Measurements from ENCODE around the gene KIRREL2.

The KIRREL2 gene

GRCh38 chr19:35913589-35913988, 56.9 kb downstream of the KIRREL2 start:
- no peak for DNase-seq (ENCODE audit: extremely low read depth in 1 of 2, low read depth in 1 of 2)

- DNase-seq (ENCODE audit: extremely low read depth in 1 of 2, low read depth in 1 of 2), result no peak
Observed at GRCh38 chr19:35915443-35915842, 58.7 kb downstream of the KIRREL2 start.

Data from stimulated activated CD8-positive, alpha-beta memory T cell treated with anti-CD3 and anti-CD28 coated beads, Interleukin-7, amount 100 ng/mL, for 48 hours (primary cell).